ENCODE data around the gene CRTAP.
A peak's percentile ranks its signal among the peaks of the same experiment; 100 is the strongest.

Gene CRTAP

DNA sequence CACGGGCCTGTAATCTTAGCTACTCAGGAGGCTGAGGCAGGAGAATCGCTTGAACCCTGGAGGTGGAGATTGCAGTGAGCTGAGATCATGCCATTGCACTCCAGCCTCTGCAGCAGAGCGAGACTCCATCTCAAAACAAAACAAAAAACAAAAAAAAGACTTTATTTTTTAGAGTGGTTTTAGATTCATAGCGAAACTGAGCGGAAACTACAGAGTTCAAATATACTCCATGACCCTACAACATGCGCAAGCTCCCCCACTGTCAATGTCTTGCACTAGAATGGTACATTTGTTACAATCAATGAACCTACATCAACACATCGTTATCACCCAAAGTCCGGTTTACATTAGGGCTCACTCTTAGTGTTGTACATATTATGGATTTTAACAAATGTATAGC, 2.2 kb upstream of the CRTAP start:
- H3K27me3 ChIP-seq = no peaks in the 10 kb centered on the region

DNA sequence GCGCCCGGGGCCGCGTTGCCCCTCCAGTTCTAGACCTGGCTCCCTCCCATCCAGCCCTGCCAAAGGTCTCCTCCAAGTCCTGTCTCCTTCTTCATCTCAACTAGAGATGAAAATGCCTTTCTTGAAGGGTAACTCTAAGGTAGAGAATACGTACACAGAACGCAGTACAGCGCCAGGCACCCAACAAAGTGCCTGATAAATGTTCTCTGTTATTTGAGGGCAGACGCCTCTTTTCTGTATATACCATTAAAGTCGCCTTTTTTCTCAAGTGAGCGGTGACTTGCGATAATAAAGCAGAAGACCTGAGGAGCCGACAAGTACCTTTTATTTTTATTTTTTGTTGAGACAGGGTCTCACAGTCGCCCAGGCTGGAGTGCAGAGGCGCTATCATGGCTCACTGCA, 809 bp downstream of the CRTAP start:
- TF ChIP-seq, protein P1, sequence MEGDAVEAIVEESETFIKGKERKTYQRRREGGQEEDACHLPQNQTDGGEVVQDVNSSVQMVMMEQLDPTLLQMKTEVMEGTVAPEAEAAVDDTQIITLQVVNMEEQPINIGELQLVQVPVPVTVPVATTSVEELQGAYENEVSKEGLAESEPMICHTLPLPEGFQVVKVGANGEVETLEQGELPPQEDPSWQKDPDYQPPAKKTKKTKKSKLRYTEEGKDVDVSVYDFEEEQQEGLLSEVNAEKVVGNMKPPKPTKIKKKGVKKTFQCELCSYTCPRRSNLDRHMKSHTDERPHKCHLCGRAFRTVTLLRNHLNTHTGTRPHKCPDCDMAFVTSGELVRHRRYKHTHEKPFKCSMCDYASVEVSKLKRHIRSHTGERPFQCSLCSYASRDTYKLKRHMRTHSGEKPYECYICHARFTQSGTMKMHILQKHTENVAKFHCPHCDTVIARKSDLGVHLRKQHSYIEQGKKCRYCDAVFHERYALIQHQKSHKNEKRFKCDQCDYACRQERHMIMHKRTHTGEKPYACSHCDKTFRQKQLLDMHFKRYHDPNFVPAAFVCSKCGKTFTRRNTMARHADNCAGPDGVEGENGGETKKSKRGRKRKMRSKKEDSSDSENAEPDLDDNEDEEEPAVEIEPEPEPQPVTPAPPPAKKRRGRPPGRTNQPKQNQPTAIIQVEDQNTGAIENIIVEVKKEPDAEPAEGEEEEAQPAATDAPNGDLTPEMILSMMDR (IDR thresholded peaks at IDR 0.05) = no peak

More for the DNA sequence above, 2.2 kb upstream of the CRTAP start:
- H3K9me3 ChIP-seq = no peaks in the 10 kb centered on the region
- no peak overlapping the region for H3K27ac ChIP-seq
- peaks cover 0 to 20% (median 8%) of the 10 kb centered on the region in 4 donors for H3K4me1 ChIP-seq
- no peak for DNase-seq
- H3K36me3 ChIP-seq = no peaks in the 10 kb centered on the region
- intact Hi-C loops (cut with DNase I; ENCODE audit: low total_unique reads) = no loop called here
- H3K4me3 ChIP-seq = no peak overlapping the region
- TF ChIP-seq, protein P1 (IDR thresholded peaks at IDR 0.05) = no peak

DNA sequence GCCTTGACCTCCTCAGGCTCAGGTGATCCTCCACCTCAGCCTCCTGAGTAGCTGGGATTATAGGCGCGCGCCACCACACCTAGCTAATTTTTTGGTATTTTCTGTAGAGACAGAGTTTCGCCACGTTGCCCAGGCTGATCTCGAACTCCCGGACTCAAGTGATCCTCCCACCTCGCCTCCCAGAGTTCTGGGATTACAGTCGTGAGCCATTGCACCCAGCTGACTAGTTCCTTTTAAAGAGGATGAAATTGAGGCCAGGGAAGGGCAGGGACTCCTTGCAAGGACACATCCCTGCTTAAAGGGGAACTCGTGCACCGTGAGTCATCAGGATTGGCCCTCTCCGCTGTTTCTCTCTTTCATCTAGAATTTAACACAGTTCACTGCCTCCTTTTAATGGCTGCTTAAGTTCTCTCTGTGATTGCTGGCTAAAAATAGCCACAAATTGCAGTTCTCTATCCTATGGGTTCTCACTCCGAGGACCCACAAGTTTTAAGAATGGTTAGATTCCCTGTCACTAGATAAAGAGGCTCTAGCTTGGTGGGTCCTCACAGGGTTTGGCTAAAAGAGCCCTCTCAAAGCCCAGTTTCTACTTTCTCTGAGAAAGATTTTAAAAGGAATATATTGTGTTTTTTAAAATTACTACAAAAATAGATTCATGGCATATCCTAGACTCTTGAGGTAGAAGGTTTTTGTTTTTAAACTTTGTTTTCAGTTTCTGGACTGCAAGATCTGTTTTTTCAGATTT, 1.4 kb downstream of the CRTAP start:
- Histone ChIP-seq H3K4me1 (peaks cover 0 to 51% (median 28%) of the 10 kb centered on the region in 4 donors), H3K4me3 (peak overlapping the region; percentile 81 to 96), H3K27me3 (no peaks in the 10 kb centered on the region), H3K36me3 (peaks cover 0 to 12% (median 0%) of the 10 kb centered on the region in 3 donors), H3K9me3 (no peaks in the 10 kb centered on the region), H3K27ac (peak overlapping the region; percentile 94 to 98)
- TF ChIP-seq, protein P1 (IDR thresholded peaks at IDR 0.05) = no peak
- intact Hi-C loops (cut with DNase I; ENCODE audit: low total_unique reads) = no loop called here
- DNase-seq = peak; percentile 94 to 96

More for the DNA sequence above, 809 bp downstream of the CRTAP start:
- DNase-seq = no peak
- Histone ChIP-seq H3K4me3 (peak overlapping the region; percentile 81 to 96), H3K9me3 (no peaks in the 10 kb centered on the region), H3K36me3 (peaks cover 0 to 12% (median 0%) of the 10 kb centered on the region in 3 donors), H3K4me1 (peaks cover 0 to 48% (median 24%) of the 10 kb centered on the region in 4 donors), H3K27me3 (no peaks in the 10 kb centered on the region), H3K27ac (peak overlapping the region; percentile 94 to 98)
- intact Hi-C loops (cut with DNase I; ENCODE audit: low total_unique reads) = no loop called here

DNA sequence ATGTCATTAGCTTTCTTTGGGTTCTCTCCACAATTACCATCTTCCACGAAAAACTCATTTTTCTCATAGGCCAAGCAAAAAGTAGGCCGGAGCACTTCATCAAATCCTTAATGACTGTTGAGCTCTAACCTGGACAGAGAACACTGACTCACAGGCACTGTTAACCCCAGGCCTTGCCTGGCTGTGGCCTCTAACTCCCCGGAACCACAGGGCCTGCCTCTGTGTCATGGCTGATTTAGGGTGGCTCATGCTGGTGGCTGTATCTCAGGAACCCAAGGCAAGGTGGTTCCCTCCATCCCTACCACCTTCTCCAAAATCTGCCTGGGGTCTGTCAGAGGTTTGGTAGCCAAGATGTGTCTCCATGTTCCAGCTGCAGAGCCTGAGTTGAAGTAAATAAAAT, 3.6 kb downstream of the CRTAP start:
- peak overlapping the region; percentile 18 to 94 for H3K27ac ChIP-seq
- intact Hi-C loops (cut with DNase I; ENCODE audit: low total_unique reads) = no loop called here

DNA sequence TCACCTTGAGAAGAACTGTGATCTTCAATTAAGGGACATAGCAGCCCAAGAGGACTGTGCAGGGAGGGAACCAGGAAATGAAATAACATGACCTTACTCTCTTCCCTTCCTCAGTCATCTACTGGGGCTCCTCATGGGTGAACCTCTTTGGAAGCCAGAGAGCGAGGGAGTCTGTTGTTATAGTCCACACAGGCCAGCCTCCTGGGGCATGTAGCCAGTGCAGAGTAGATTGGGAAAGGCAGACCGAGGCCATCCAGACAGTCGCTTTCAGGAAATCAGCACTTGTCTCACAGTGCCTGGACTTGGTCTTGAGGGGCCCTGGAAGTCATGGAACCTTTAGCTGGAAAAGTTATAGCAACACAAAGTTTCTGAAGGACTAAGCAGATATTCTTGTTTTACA, 6.1 kb downstream of the CRTAP start:
- Histone ChIP-seq H3K4me1 (peaks cover 0 to 45% (median 24%) of the 10 kb centered on the region in 4 donors), H3K27me3 (no peaks in the 10 kb centered on the region), H3K4me3 (no peak overlapping the region), H3K9me3 (no peaks in the 10 kb centered on the region), H3K36me3 (peaks cover 14 to 55% (median 31%) of the 10 kb centered on the region in 3 donors), H3K27ac (peak overlapping the region; percentile 17 to 49)
- peak in 1 of 2 donors; percentile 49 for DNase-seq
- TF ChIP-seq, protein P1 (IDR thresholded peaks at IDR 0.05) = no peak
- intact Hi-C loops (cut with DNase I; ENCODE audit: low total_unique reads) = no loop called here

More for the DNA sequence above, 3.6 kb downstream of the CRTAP start:
- DNase-seq = no peak
- H3K9me3 ChIP-seq = no peaks in the 10 kb centered on the region
- H3K36me3 ChIP-seq = peaks cover 6 to 35% (median 17%) of the 10 kb centered on the region in 3 donors
- H3K27me3 ChIP-seq = no peaks in the 10 kb centered on the region
- H3K4me3 ChIP-seq = no peak overlapping the region
- peaks cover 0 to 51% (median 28%) of the 10 kb centered on the region in 4 donors for H3K4me1 ChIP-seq
- TF ChIP-seq, protein P1 (IDR thresholded peaks at IDR 0.05) = no peak
